CD14-positive monocyte (primary cell): ENCODE measurements around the gene DCP1A. TPM values are rescaled to one million over a fixed set of nuclear protein-coding genes. Genes with fewer than 3 reads are reported as not detected.

Experiments
- DNase-seq, 3 donors: peaks; one replicate each; pipeline ENCODE4 v3.0.0-alpha.2; 2011 to 2022
- H2AFZ ChIP-seq: 2 replicates; pipeline ENCODE4 v1.6.0; 2012; ENCODE audit warnings: mild to moderate bottlenecking, low read depth, low read length, inconsistent platforms; ENCODE audit not compliant: insufficient read depth, poor library complexity, severe bottlenecking
- H3K27ac ChIP-seq, 2 donors: 1 replicate in 1 of 2; 2 replicates in 1 of 2; pipeline ENCODE4 v1.5.1; 2012 to 2013; ENCODE audit warnings: low read length in 2 of 2, control low read depth in 1 of 2, inconsistent platforms in 1 of 2, low read depth in 1 of 2, mild to moderate bottlenecking in 1 of 2
- H3K27me3 ChIP-seq, 2 donors: one replicate each; pipeline versions ENCODE4 v1.6.0 to v1.6.1; 2011 to 2013; ENCODE audit warnings: low read length in 2 of 2; ENCODE audit not compliant: control insufficient read depth in 2 of 2, insufficient read depth in 2 of 2
- H3K36me3 ChIP-seq, 2 donors: replicated peaks in 1 of 2; 1 replicate in 1 of 2; 2 replicates in 1 of 2; pipeline versions ENCODE4 v1.5.1 to v1.6.1; 2012 to 2013; ENCODE audit warnings: low read length in 2 of 2, control low read depth in 1 of 2, inconsistent platforms in 1 of 2, mild to moderate bottlenecking in 1 of 2; ENCODE audit not compliant: insufficient read depth in 2 of 2, control insufficient read depth in 1 of 2
- H3K4me1 ChIP-seq, 2 donors: 1 replicate in 1 of 2; 2 replicates in 1 of 2; pipeline versions ENCODE4 v1.5.1 to v1.6.1; 2012 to 2013; ENCODE audit warnings: low read length in 2 of 2, control low read depth in 1 of 2, inconsistent platforms in 1 of 2, mild to moderate bottlenecking in 1 of 2, moderate library complexity in 1 of 2; ENCODE audit not compliant: insufficient read depth in 2 of 2, control insufficient read depth in 1 of 2
- H3K4me2 ChIP-seq: replicated peaks from 2 replicates; pipeline ENCODE3; 2012; ENCODE audit warnings: low read length, moderate library complexity, mild to moderate bottlenecking; ENCODE audit not compliant: poor library complexity, severe bottlenecking; ENCODE audit errors: extremely low read depth
- H3K4me3 ChIP-seq, 3 experiments: fragments of 200-600 bp in 1 of 3; sonication (generic) in 1 of 3; replicated peaks in 1 of 3; 1 replicate in 2 of 3; 2 replicates in 1 of 3; pipeline ENCODE4 v1.5.1; 2011 to 2013; ENCODE audit warnings: low read length in 3 of 3, mild to moderate bottlenecking in 3 of 3, control low read depth in 2 of 3, low read depth in 2 of 3, inconsistent platforms in 1 of 3, moderate library complexity in 1 of 3
- H3K79me2 ChIP-seq: 2 replicates; pipeline ENCODE4 v1.6.0; 2012; ENCODE audit warnings: mild to moderate bottlenecking, control low read depth, inconsistent platforms, low read length, moderate library complexity; ENCODE audit not compliant: insufficient read depth
- H3K9ac ChIP-seq: 2 replicates; pipeline ENCODE4 v1.6.0; 2017; ENCODE audit warnings: low read length, mild to moderate bottlenecking; ENCODE audit not compliant: insufficient read depth, poor library complexity, severe bottlenecking
- H3K9me3 ChIP-seq, 2 donors: replicated peaks in 1 of 2; 1 replicate in 1 of 2; 2 replicates in 1 of 2; pipeline versions ENCODE4 v1.5.1 to v1.6.1; 2012 to 2013; ENCODE audit warnings: low read length in 2 of 2, control low read depth in 1 of 2; ENCODE audit not compliant: control insufficient read depth in 1 of 2, insufficient read depth in 1 of 2
- H4K20me1 ChIP-seq: 2 replicates; pipeline ENCODE4 v1.6.0; 2012; ENCODE audit warnings: mild to moderate bottlenecking, low read length, control low read depth, moderate library complexity; ENCODE audit not compliant: insufficient read depth
- H3K27ac Mint-ChIP-seq, 7 donors: one replicate each; pipeline ENCODE4 v1.8.0; 2020; ENCODE audit warnings: mild to moderate bottlenecking in 7 of 7, mixed read lengths in 7 of 7, moderate library complexity in 6 of 7, inconsistent platforms in 2 of 7
- H3K27me3 Mint-ChIP-seq, 3 donors: one replicate each; pipeline ENCODE4 v1.8.0; 2021 to 2022; ENCODE audit warnings: low read depth in 3 of 3, mild to moderate bottlenecking in 3 of 3, mixed read lengths in 3 of 3, moderate library complexity in 3 of 3, inconsistent platforms in 1 of 3
- H3K36me3 Mint-ChIP-seq, 2 donors: one replicate each; pipeline ENCODE4 v1.8.0; 2020; ENCODE audit warnings: mixed read lengths in 2 of 2, inconsistent platforms in 1 of 2, mild to moderate bottlenecking in 1 of 2
- H3K4me1 Mint-ChIP-seq: one replicate; pipeline ENCODE4 v1.8.0; 2020; ENCODE audit warnings: mild to moderate bottlenecking, mixed read lengths
- H3K4me3 Mint-ChIP-seq, 2 donors: one replicate each; pipeline ENCODE4 v1.8.0; 2020; ENCODE audit warnings: mild to moderate bottlenecking in 2 of 2, mixed read lengths in 2 of 2, moderate library complexity in 1 of 2
- H3K9me3 Mint-ChIP-seq, 7 donors: one replicate each; pipeline ENCODE4 v1.8.0; 2020 to 2022; ENCODE audit warnings: mixed read lengths in 7 of 7, mild to moderate bottlenecking in 6 of 7, moderate library complexity in 6 of 7, inconsistent platforms in 2 of 7
- WGBS: methylation state at CpG from one replicate; pipeline ENCODE4 v1.1.5; 2013; ENCODE audit warnings: missing lambda C conversion rate; ENCODE audit not compliant: insufficient coverage; 5-methylcytosine and 5-hydroxymethylcytosine counted together
- intact Hi-C, 2 donors: fragments of 100-400 bp; cut with micrococcal nuclease; formaldehyde crosslinking; loops; one replicate each; pipeline versions ENCODE4 v1.15.0 to v1.15.1; 2023
- polyA plus RNA-seq, 3 donors: library from polyadenylated mRNA; depleted of rRNA in 1 of 3; unstranded in 2 of 3; stranded (reverse) in 1 of 3; fragments of 300-500 nt in 2 of 3; fragments of >200 nt in 1 of 3; fragmentation: Illumina TruSeq in 2 of 3; gene quantifications; 1 replicate in 2 of 3; 2 replicates in 1 of 3; pipeline ENCODE4 v1.2.3, GENCODE V29; 2012 to 2021
- TF ChIP-seq, protein P1 (sequence below): fragments of 200-600 bp; IDR thresholded peaks from one replicate; pipeline ENCODE4 v1.8.0; 2022; ENCODE audit warnings: antibody characterized with exemption, mild to moderate bottlenecking

DCP1A gene
- polyA plus RNA-seq, 3 donors = 11.9 to 25.4 (median 19.3) TPM

DNA sequence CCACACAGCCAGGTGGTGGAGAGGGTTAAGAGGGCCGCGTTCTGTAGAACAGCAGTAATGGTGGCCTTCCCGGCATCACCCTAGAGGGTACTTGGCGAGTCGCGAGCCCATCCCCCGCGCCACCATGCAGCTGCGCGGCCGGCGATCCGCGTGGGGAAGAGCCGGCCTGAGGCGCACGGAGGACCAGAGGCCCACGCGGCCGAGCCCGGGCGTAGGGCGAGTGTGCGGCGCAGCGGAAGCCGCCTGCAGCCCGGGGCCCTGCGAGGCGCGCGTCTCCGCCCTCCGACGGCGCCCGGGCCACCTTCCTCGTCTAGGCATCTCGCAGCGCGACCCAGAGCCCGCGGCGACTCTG lies 91.9 kb downstream of the DCP1A start:
- Mint-ChIP-seq H3K27ac (peak overlapping the region; percentile 96 to 100 (median 99)), H3K27me3 (peaks cover 1 to 2% (median 2%) of the 10 kb centered on the region in 3 donors), H3K9me3 (no peaks in the 10 kb centered on the region), H3K4me1 (peaks cover 50% of the 10 kb centered on the region), H3K4me3 (peak overlapping the region; percentile 94 to 96), H3K36me3 (peaks cover 7 to 15% of the 10 kb centered on the region in 2 donors)
- Histone ChIP-seq H4K20me1 (peaks cover 30% of the 10 kb centered on the region), H3K9ac (peak overlapping the region; percentile 80), H3K27me3 (no peaks in the 10 kb centered on the region), H3K4me1 (peaks cover 42 to 46% of the 10 kb centered on the region in 2 donors), H3K4me3 (peak overlapping the region; percentile 83 to 99 (median 91)), H3K4me2 (peak overlapping the region; percentile 83), H3K79me2 (peaks cover 57% of the 10 kb centered on the region), H2AFZ (no peak overlapping the region), H3K36me3 (no peaks in the 10 kb centered on the region), H3K9me3 (no peaks in the 10 kb centered on the region), H3K27ac (peak overlapping the region; percentile 94 to 97)
- under 1% methylated on average over 44 of the region's 44 CpGs for whole genome bisulfite sequencing
- DNase-seq = no peak
- TF ChIP-seq, protein P1, sequence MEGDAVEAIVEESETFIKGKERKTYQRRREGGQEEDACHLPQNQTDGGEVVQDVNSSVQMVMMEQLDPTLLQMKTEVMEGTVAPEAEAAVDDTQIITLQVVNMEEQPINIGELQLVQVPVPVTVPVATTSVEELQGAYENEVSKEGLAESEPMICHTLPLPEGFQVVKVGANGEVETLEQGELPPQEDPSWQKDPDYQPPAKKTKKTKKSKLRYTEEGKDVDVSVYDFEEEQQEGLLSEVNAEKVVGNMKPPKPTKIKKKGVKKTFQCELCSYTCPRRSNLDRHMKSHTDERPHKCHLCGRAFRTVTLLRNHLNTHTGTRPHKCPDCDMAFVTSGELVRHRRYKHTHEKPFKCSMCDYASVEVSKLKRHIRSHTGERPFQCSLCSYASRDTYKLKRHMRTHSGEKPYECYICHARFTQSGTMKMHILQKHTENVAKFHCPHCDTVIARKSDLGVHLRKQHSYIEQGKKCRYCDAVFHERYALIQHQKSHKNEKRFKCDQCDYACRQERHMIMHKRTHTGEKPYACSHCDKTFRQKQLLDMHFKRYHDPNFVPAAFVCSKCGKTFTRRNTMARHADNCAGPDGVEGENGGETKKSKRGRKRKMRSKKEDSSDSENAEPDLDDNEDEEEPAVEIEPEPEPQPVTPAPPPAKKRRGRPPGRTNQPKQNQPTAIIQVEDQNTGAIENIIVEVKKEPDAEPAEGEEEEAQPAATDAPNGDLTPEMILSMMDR = no peak
- intact Hi-C loops = loop anchor here (5.0 to 10.0 kb wide), 2 partner anchors 93 to 361 kb away; partner anchors contain the start of genes PRKCD (in 1 of the 2) and STIMATE (in 1 of the 2)

GRCh38 chr3:53254509-53255422 lies 92.6 kb downstream of the DCP1A start:
- Mint-ChIP-seq H3K9me3 (no peaks in the 10 kb centered on the region), H3K4me3 (peak overlapping the region; percentile 94 to 96), H3K36me3 (peaks cover 7 to 15% of the 10 kb centered on the region in 2 donors), H3K27me3 (peaks cover under 1 to 2% (median 2%) of the 10 kb centered on the region in 3 donors), H3K4me1 (peaks cover 56% of the 10 kb centered on the region), H3K27ac (peak overlapping the region; percentile 96 to 100 (median 99))
- H3K4me2 ChIP-seq = peak overlapping the region; percentile 83
- H2AFZ ChIP-seq = no peak overlapping the region
- peaks cover 48 to 53% of the 10 kb centered on the region in 2 donors for H3K4me1 ChIP-seq
- H3K4me3 ChIP-seq = peak overlapping the region; percentile 83 to 99 (median 91)
- TF ChIP-seq, protein P1 = no peak
- H4K20me1 ChIP-seq = peaks cover 30% of the 10 kb centered on the region
- WGBS = 2% methylated on average over 25 of the region's 32 CpGs
- peak in 1 of 3 donors; percentile 30 for DNase-seq
- intact Hi-C loops = loop anchor here (5.0 to 10.0 kb wide), 3 partner anchors 92 to 360 kb away; partner anchors contain the start of genes PRKCD (in 1 of the 2) and STIMATE (in 1 of the 2)
- H3K9ac ChIP-seq = peak overlapping the region; percentile 80
- H3K36me3 ChIP-seq = no peaks in the 10 kb centered on the region
- no peaks in the 10 kb centered on the region for H3K9me3 ChIP-seq
- no peaks in the 10 kb centered on the region for H3K27me3 ChIP-seq
- peaks cover 63% of the 10 kb centered on the region for H3K79me2 ChIP-seq
- H3K27ac ChIP-seq = peak overlapping the region; percentile 94 to 97
